Activated naive CD4-positive, alpha-beta T cell treated with anti-CD3 and anti-CD28 coated beads, Interleukin-2, amount 10 ng/mL, durations not matched to agents 7 days and 5 days (primary cell): Measurements from ENCODE around the gene APOBEC3H.
A peak's percentile ranks its signal among the peaks of the same experiment; 100 is the strongest.

Experiments
- CTCF ChIA-PET: fragments of 350-600 bp; sonication (Branson Sonifier 250); formaldehyde crosslinking; loops from one replicate; lab custom pipeline; 2021; ENCODE audit warnings: antibody characterized with exemption; lab: Charles Lee
- DNase-seq: peaks from one replicate; pipeline ENCODE4 v3.0.0-alpha.2; 2020
- H3K27ac Mint-ChIP-seq: one replicate; pipeline ENCODE4 v1.8.0; 2021; ENCODE audit warnings: mild to moderate bottlenecking, moderate library complexity, mixed read lengths
- H3K27me3 Mint-ChIP-seq: one replicate; pipeline ENCODE4 v1.8.0; 2021; ENCODE audit warnings: mild to moderate bottlenecking, mixed read lengths
- H3K36me3 Mint-ChIP-seq: one replicate; pipeline ENCODE4 v1.8.0; 2021; ENCODE audit warnings: mixed read lengths
- H3K4me1 Mint-ChIP-seq: one replicate; pipeline ENCODE4 v1.8.0; 2021; ENCODE audit warnings: mixed read lengths
- H3K4me3 Mint-ChIP-seq: one replicate; pipeline ENCODE4 v1.8.0; 2021; ENCODE audit warnings: mild to moderate bottlenecking, moderate library complexity, mixed read lengths
- H3K9me3 Mint-ChIP-seq: one replicate; pipeline ENCODE4 v1.8.0; 2021; ENCODE audit warnings: mixed read lengths

APOBEC3H gene

GRCh38 chr22:39144101-39144767 is 47.2 kb downstream of the APOBEC3H start:
- Mint-ChIP-seq H3K27ac (peak overlapping the region; percentile 88), H3K36me3 (peaks cover 4% of the 10 kb centered on the region), H3K27me3 (no peaks in the 10 kb centered on the region), H3K4me1 (peaks cover 27% of the 10 kb centered on the region), H3K4me3 (peak overlapping the region; percentile 93), H3K9me3 (no peaks in the 10 kb centered on the region)
- CTCF ChIA-PET = interaction anchor here (2.0 kb wide), 1 partner anchor 274 kb away, joined by 7 read pairs; no protein-coding TSS in a partner anchor
- DNase-seq = peak; percentile 80

GRCh38 chr22:39146256-39147101 is 49.4 kb downstream of the APOBEC3H start:
- peaks cover 10% of the 10 kb centered on the region for H3K36me3 Mint-ChIP-seq
- no peaks in the 10 kb centered on the region for H3K9me3 Mint-ChIP-seq
- H3K4me3 Mint-ChIP-seq = peak overlapping the region; percentile 77
- peaks cover 45% of the 10 kb centered on the region for H3K4me1 Mint-ChIP-seq
- H3K27ac Mint-ChIP-seq = peak overlapping the region; percentile 94
- no peaks in the 10 kb centered on the region for H3K27me3 Mint-ChIP-seq
- DNase-seq = no peak
- CTCF ChIA-PET = no interaction called here

GRCh38 chr22:39147335-39148025 is 50.4 kb downstream of the APOBEC3H start:
- CTCF ChIA-PET = interaction anchor here (1.4 kb wide), 1 partner anchor 144 kb away, joined by 7 read pairs; no protein-coding TSS in a partner anchor
- Mint-ChIP-seq H3K9me3 (no peaks in the 10 kb centered on the region), H3K4me1 (peaks cover 46% of the 10 kb centered on the region), H3K27ac (peak overlapping the region; percentile 77), H3K4me3 (no peak overlapping the region), H3K36me3 (peaks cover 10% of the 10 kb centered on the region), H3K27me3 (no peaks in the 10 kb centered on the region)
- no peak for DNase-seq

DNA sequence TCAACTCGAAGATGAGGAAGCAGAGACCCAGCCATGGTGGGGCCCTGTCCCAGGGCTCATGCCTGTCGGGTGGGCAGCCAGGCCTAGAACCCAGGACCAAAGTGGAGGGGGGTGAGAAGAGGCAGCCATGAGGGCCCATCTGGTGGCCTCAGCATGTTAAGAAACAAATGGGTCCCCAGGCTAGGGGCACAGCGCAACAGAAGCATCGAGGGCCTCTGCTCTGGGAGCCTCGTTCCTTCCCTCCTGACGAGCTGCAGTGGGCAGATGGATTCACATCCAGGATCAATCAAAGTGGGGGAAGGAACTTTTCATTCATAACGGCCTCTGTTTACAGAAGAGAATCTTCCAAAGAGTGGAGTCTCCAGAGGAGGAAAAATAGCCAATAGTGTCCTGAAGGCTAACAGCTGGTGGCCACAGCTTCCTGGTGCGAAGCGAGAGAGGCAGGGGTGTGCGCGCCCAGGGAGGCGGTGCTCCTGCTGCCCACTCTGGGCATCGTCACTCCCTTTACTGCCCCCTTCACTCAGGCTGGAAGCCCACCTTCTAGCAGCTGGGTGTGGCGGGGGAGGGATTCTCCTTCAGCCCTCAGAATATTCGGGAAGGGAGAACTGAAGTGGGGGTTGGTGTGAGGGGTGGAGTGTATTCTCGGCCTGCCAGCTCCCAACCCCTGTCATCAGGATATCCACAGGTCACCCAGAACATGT is 51.1 kb downstream of the APOBEC3H start:
- no peak overlapping the region for H3K4me3 Mint-ChIP-seq
- H3K9me3 Mint-ChIP-seq = no peaks in the 10 kb centered on the region
- CTCF ChIA-PET = interaction anchor here (1.4 to 1.7 kb wide), 3 partner anchors 145 to 278 kb away, joined by 6 to 7 read pairs (median 7); no protein-coding TSS in a partner anchor
- H3K36me3 Mint-ChIP-seq = peaks cover 10% of the 10 kb centered on the region
- H3K27ac Mint-ChIP-seq = peak overlapping the region; percentile 77
- peaks cover 46% of the 10 kb centered on the region for H3K4me1 Mint-ChIP-seq
- no peak for DNase-seq
- peaks cover 6% of the 10 kb centered on the region for H3K27me3 Mint-ChIP-seq

DNA sequence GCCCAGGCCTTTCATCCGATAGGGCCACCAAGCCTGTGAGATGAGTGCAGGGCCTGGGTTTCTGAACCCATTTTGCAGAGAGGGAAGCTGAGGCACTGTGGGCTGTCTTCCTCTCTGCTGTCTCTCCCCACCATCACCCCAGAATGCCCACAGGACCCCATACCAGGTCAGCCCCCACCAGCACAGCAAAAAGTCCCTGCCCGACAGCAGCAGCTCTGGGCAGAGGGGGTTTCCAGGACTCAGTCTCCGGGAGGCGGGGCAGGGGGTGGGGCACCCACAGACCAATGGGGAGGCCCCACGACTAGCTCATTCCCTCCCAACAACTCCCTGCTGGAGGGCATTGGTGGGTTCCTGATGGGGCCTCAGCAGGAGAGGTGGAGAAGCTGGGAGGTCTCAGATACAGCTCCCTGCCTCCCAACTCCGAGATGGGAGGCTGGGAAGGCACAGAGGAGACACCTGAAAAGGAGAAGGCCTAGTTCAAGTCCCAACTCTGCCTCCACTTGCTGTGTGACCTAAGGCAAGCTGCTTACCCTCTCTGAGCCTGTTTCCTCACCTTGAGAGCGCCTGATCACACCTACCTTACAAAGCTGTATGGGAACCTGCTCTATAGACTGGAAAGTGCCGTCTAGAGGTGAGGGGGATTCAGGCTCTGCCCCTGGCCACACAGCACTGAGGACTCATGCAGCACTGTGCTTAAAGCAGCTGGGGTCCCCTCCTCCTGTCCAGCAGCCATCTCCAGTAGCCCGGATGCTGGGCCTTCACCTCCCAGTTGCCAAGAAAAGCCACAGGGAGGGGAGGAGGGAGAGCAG is 51.9 kb downstream of the APOBEC3H start:
- Mint-ChIP-seq H3K27me3 (peaks cover 14% of the 10 kb centered on the region), H3K9me3 (no peaks in the 10 kb centered on the region), H3K27ac (peak overlapping the region; percentile 71), H3K4me1 (peaks cover 47% of the 10 kb centered on the region), H3K4me3 (no peak overlapping the region), H3K36me3 (peaks cover 10% of the 10 kb centered on the region)
- peak; percentile 58 for DNase-seq
- CTCF ChIA-PET = interaction anchor here (0.8 to 1.7 kb wide), 4 partner anchors 142 to 279 kb away, joined by 3 to 7 read pairs (median 6); no protein-coding TSS in a partner anchor

DNA sequence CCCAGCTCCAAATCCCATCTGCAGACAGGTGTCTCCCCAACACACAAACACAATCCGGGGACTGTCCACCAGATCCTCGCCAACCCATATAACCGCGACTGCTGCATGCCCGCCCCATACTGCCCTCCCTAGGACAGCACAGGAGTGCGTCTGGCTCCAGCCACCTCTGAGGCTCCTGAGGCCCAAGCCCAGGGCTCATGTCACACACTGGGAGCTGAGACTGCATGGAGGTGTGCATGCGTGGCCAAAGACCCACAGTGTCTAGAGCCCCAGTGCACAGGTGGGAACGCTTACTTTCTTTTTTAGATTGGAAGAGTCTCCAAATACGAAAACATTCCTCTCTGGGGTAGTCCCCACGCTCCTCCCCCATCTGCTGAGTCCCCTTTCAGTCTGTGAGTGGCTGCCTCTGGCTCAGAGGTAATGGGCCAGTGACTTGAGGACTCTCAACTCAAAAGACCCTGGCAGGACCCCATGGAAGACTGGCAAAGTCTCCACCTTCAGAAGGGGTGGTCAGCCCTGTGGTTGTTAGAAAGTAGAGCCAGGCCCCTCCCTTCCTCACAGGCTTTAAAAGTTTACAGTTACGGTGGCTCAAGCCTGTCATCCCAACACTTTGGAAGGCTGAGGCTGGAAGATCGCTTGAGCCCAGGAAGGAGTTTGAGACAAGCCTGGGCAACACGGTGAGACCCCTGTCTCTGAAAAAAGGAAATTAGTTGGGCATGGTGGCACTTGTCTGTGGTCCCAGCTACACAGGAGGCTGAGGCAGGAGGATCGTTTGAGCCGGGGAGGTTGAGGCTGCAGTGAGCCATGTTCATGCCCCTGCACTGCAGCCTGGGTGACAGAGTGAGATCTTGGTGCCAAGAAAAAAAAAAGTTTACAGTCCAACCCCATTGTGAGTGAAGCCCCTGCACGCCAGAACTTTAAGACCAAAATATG is 53.1 kb downstream of the APOBEC3H start:
- CTCF ChIA-PET = interaction anchor here (0.7 to 2.2 kb wide), 6 partner anchors 21 to 280 kb away, joined by 3 to 7 read pairs (median 4); no protein-coding TSS in a partner anchor
- Mint-ChIP-seq H3K36me3 (peaks cover 10% of the 10 kb centered on the region), H3K9me3 (no peaks in the 10 kb centered on the region), H3K4me3 (peak overlapping the region; percentile 52), H3K27me3 (peaks cover 25% of the 10 kb centered on the region), H3K27ac (peak overlapping the region; percentile 71), H3K4me1 (peaks cover 39% of the 10 kb centered on the region)
- DNase-seq = no peak

DNA sequence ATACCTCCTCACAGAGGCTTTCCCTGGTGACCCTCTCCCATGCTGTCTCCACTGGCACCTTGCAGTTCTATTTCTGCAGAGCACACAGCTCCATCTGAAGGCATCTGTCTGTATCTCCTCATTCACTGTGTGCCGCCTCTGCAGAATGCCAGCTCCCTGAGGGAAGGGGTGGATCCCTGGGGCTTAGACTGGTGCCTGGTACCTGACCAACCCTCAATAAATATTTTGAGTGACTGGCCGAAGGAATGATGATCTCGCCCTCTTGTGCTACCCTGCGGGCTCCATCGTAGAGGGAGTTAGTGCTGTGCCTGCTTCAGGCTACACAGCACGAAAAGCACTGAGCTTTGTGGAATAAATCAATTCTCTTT is 53.8 kb downstream of the APOBEC3H start:
- peak overlapping the region; percentile 68 for H3K27ac Mint-ChIP-seq
- peak overlapping the region; percentile 70 for H3K4me3 Mint-ChIP-seq
- peaks cover 31% of the 10 kb centered on the region for H3K27me3 Mint-ChIP-seq
- H3K36me3 Mint-ChIP-seq = peaks cover 10% of the 10 kb centered on the region
- H3K9me3 Mint-ChIP-seq = no peaks in the 10 kb centered on the region
- CTCF ChIA-PET = interaction anchor here (0.7 to 2.4 kb wide), 5 partner anchors 20 to 168 kb away, joined by 3 to 7 read pairs (median 3); partner anchors contain the start of gene RPL3
- DNase-seq = no peak
- H3K4me1 Mint-ChIP-seq = peaks cover 39% of the 10 kb centered on the region

DNA sequence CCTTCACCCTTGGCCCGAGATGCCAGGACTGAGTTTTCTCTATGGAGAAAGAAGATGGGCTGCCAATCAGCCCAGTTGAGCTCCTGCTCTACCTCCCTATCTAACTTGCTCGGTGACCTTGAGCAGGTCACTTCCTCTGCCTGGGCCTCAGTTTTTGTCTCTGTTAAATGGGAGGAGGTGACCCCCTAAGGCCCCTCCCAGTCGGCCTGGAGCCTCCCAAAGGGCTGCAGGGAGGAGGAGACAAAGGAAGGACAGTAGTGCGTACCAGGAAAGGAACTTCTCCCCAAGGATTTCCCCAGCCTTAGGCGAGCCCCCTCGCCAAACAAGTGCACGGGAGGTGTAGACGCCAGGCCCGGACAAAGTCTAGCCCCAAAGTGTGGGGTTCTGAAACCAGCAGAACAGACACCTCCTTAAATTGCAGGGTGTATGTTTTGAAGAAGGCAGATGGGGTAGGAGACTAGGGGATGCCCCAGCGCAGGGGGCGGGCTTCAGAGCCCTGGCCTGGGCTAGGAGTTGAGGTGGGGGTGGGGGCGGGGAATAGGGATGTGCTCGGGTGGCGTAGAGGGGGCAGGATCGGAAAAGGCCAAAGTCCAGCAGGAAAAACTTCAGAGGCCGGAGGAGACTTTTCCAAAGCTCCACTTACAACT is 54.4 kb downstream of the APOBEC3H start:
- CTCF ChIA-PET = interaction anchor here (0.7 to 2.4 kb wide), 4 partner anchors 19 to 168 kb away, joined by 3 to 7 read pairs (median 4); partner anchors contain the start of gene RPL3
- H3K4me1 Mint-ChIP-seq = peaks cover 33% of the 10 kb centered on the region
- no peak for DNase-seq

GRCh38 chr22:39152024-39152510 is 55.0 kb downstream of the APOBEC3H start:
- H3K36me3 Mint-ChIP-seq = peaks cover 6% of the 10 kb centered on the region
- no peaks in the 10 kb centered on the region for H3K9me3 Mint-ChIP-seq
- peaks cover 44% of the 10 kb centered on the region for H3K27me3 Mint-ChIP-seq
- no peak overlapping the region for H3K27ac Mint-ChIP-seq
- H3K4me3 Mint-ChIP-seq = peak overlapping the region; percentile 70
- CTCF ChIA-PET = interaction anchor here (1.0 to 2.4 kb wide), 2 partner anchors 158 to 167 kb away, joined by 3 to 7 read pairs; partner anchors contain the start of gene RPL3
- peaks cover 29% of the 10 kb centered on the region for H3K4me1 Mint-ChIP-seq
- no peak for DNase-seq

More for the DNA sequence above, 54.4 kb downstream of the APOBEC3H start:
- no peaks in the 10 kb centered on the region for H3K9me3 Mint-ChIP-seq
- H3K4me3 Mint-ChIP-seq = peak overlapping the region; percentile 70
- H3K27me3 Mint-ChIP-seq = peaks cover 38% of the 10 kb centered on the region
- peak overlapping the region; percentile 80 for H3K27ac Mint-ChIP-seq
- H3K36me3 Mint-ChIP-seq = peaks cover 10% of the 10 kb centered on the region

- Mint-ChIP-seq H3K4me3 (peak within 1 kb of the TSS; percentile 79), H3K27ac (peak within 1 kb of the TSS; percentile 80), H3K4me1 (peaks cover 29% of the 10 kb centered on the region), H3K27me3 (peaks cover 50% of the 10 kb centered on the region), H3K9me3 (no peaks in the 10 kb centered on the region), H3K36me3 (peaks cover 6% of the 10 kb centered on the region)
- CTCF ChIA-PET = interaction anchor here (1.1 to 2.4 kb wide), 2 partner anchors 167 to 282 kb away, joined by 4 to 7 read pairs; partner anchors contain the start of gene RPL3
- DNase-seq = peak; percentile 95
Observed at GRCh38 chr22:39152511-39153219, 55.6 kb downstream of the APOBEC3H start, which contains the start of gene CBX7. Gene CBX7 (minus strand): TSS chr22:39152680. CDS start chr22:39152444, 236 bp downstream.
